Stimulated activated CD4-positive, alpha-beta T cell treated with anti-CD3 and anti-CD28 coated beads, Interleukin-1b, Interleukin-23, amount 100 ng/mL, for 48 hours (primary cell): ENCODE data around the gene ANOS1.

Experiments
- DNase-seq: peaks from one replicate; pipeline ENCODE4 v3.0.0-alpha.2; 2020

Gene ANOS1

GRCh38 chrX:8717354-8717753 lies 14.6 kb downstream of the ANOS1 start:
- DNase-seq: no peak

- no peak for DNase-seq
These were observed 17.8 kb downstream of the ANOS1 start for GRCh38 chrX:8714164-8714563.

GRCh38 chrX:8711401-8711800 lies 20.5 kb downstream of the ANOS1 start:
- no peak for DNase-seq

- no peak for DNase-seq
These were observed 27.8 kb downstream of the ANOS1 start for GRCh38 chrX:8704184-8704583.

- DNase-seq: no peak
These were observed 39.1 kb downstream of the ANOS1 start for GRCh38 chrX:8692871-8693270.

GRCh38 chrX:8689473-8689872 lies 42.5 kb downstream of the ANOS1 start:
- DNase-seq: no peak

- DNase-seq: no peak
These were observed 43.2 kb downstream of the ANOS1 start for GRCh38 chrX:8688776-8689175.

GRCh38 chrX:8684201-8684965 lies 47.6 kb downstream of the ANOS1 start:
- DNase-seq: no peak

GRCh38 chrX:8683687-8684086 lies 48.2 kb downstream of the ANOS1 start:
- no peak for DNase-seq

GRCh38 chrX:8679550-8679949 lies 52.4 kb downstream of the ANOS1 start:
- no peak for DNase-seq

GRCh38 chrX:8675006-8675630 lies 56.8 kb downstream of the ANOS1 start:
- no peak for DNase-seq

GRCh38 chrX:8673201-8673600 lies 58.7 kb downstream of the ANOS1 start:
- no peak for DNase-seq

- no peak for DNase-seq
These were observed 59.8 kb downstream of the ANOS1 start for GRCh38 chrX:8672176-8672575.

- DNase-seq: no peak
These were observed 63.1 kb downstream of the ANOS1 start for GRCh38 chrX:8668813-8669212.

- DNase-seq: no peak
These were observed 68.6 kb downstream of the ANOS1 start for GRCh38 chrX:8663325-8663724.

GRCh38 chrX:8657883-8658282 lies 74.1 kb downstream of the ANOS1 start:
- DNase-seq: no peak

GRCh38 chrX:8653956-8654355 lies 78.0 kb downstream of the ANOS1 start:
- DNase-seq: no peak

GRCh38 chrX:8649969-8650368 lies 82.0 kb downstream of the ANOS1 start:
- no peak for DNase-seq

- no peak for DNase-seq
These were observed 84.8 kb downstream of the ANOS1 start for GRCh38 chrX:8647176-8647575.

GRCh38 chrX:8639949-8640475 lies 91.9 kb downstream of the ANOS1 start:
- no peak for DNase-seq

GRCh38 chrX:8636497-8636896 lies 95.4 kb downstream of the ANOS1 start:
- DNase-seq: no peak

GRCh38 chrX:8635812-8636211 lies 96.1 kb downstream of the ANOS1 start:
- no peak for DNase-seq

- no peak for DNase-seq
These were observed 99.0 kb downstream of the ANOS1 start for GRCh38 chrX:8632924-8633323.

GRCh38 chrX:8629871-8630270 lies 102.1 kb downstream of the ANOS1 start:
- DNase-seq: no peak

GRCh38 chrX:8627796-8628195 lies 104.1 kb downstream of the ANOS1 start:
- DNase-seq: no peak
